CD4-positive, alpha-beta T cell (primary cell): ENCODE data around the gene CCL17. TPM values are rescaled to one million over a fixed set of nuclear protein-coding genes. Genes with fewer than 3 reads are reported as not detected.

Experiments used
- ATAC-seq: fragments of 200-7000 bp; cut with Tn5 transposase; one replicate; pipeline ENCODE4 v1.10.0; 2022; ENCODE audit warnings: mild to moderate bottlenecking; ENCODE audit not compliant: poor library complexity
- CTCF ChIA-PET: fragments of 350-600 bp; sonication (Branson Sonifier 250); formaldehyde crosslinking; loops from one replicate; lab custom pipeline; 2021; ENCODE audit warnings: antibody characterized with exemption, inconsistent platforms; lab: Charles Lee
- POLR2A ChIA-PET: fragments of 350-600 bp; sonication (Branson Sonifier 250); formaldehyde crosslinking; loops from one replicate; lab custom pipeline; 2021; ENCODE audit warnings: antibody characterized with exemption, inconsistent platforms; lab: Charles Lee
- DNase-seq, 14 experiments: peaks; one replicate each; pipeline ENCODE4 v3.0.0-alpha.2; 2013 to 2020; ENCODE audit warnings: mixed read lengths in 2 of 14
- H3K27ac ChIP-seq, 2 donors: one replicate each; pipeline versions ENCODE4 v1.5.1 to v1.7.0; 2013; ENCODE audit warnings: low read length in 2 of 2, low read depth in 1 of 2, mild to moderate bottlenecking in 1 of 2
- H3K27me3 ChIP-seq, 2 experiments: 1 replicate in 1 of 2; 2 replicates in 1 of 2; pipeline versions ENCODE4 v1.6.1 to v1.7.0; 2013; ENCODE audit warnings: low read length in 2 of 2, control low read depth in 1 of 2, mild to moderate bottlenecking in 1 of 2, moderate library complexity in 1 of 2; ENCODE audit not compliant: insufficient read depth in 2 of 2, control insufficient read depth in 1 of 2
- H3K36me3 ChIP-seq: one replicate; pipeline ENCODE4 v1.6.1; 2013; ENCODE audit warnings: low read length, control low read depth; ENCODE audit not compliant: insufficient read depth
- H3K4me1 ChIP-seq: one replicate; pipeline ENCODE4 v1.6.1; 2013; ENCODE audit warnings: low read length, control low read depth; ENCODE audit not compliant: insufficient read depth
- H3K4me3 ChIP-seq: one replicate; pipeline ENCODE4 v1.5.1; 2013; ENCODE audit warnings: mild to moderate bottlenecking, low read length, moderate library complexity
- H3K9me3 ChIP-seq, 2 experiments: 1 replicate in 1 of 2; 2 replicates in 1 of 2; pipeline versions ENCODE4 v1.6.1 to v1.7.0; 2013; ENCODE audit warnings: low read length in 2 of 2, mild to moderate bottlenecking in 2 of 2, control low read depth in 1 of 2, moderate library complexity in 1 of 2; ENCODE audit not compliant: control insufficient read depth in 1 of 2, insufficient read depth in 1 of 2
- H3K27ac Mint-ChIP-seq: one replicate; pipeline ENCODE4 v1.8.0; 2020; ENCODE audit warnings: mixed read lengths
- H3K27me3 Mint-ChIP-seq: one replicate; pipeline ENCODE4 v1.8.0; 2021; ENCODE audit warnings: mixed read lengths
- H3K36me3 Mint-ChIP-seq: one replicate; pipeline ENCODE4 v1.8.0; 2021; ENCODE audit warnings: low read depth, mixed read lengths
- H3K4me1 Mint-ChIP-seq: one replicate; pipeline ENCODE4 v1.8.0; 2021; ENCODE audit warnings: low read depth, mixed read lengths
- H3K4me3 Mint-ChIP-seq: one replicate; pipeline ENCODE4 v1.8.0; 2020; ENCODE audit warnings: mild to moderate bottlenecking, mixed read lengths
- H3K9me3 Mint-ChIP-seq: one replicate; pipeline ENCODE4 v1.8.0; 2020; ENCODE audit warnings: mixed read lengths
- CTCF ChIP-seq: fragments of 200-600 bp; IDR thresholded peaks from one replicate; pipeline ENCODE4 v1.8.0; 2022; ENCODE audit warnings: antibody characterized with exemption, mild to moderate bottlenecking
- intact Hi-C, 2 experiments: fragments of 100-400 bp; cut with DNase I in 1 of 2; cut with micrococcal nuclease in 1 of 2; formaldehyde crosslinking; loops; one replicate each; pipeline versions ENCODE4 v1.15.1 to v1.9.0; 2023 to 2025; cut with DNase I, micrococcal nuclease
- total RNA-seq, 174 experiments: library from RNA in 2 of 174; stranded (reverse) in 2 of 174; gene quantifications; one replicate each; pipeline ENCODE4 v1.2.3 and lab custom pipeline; 2021 to 2026

The CCL17 gene
- total RNA-seq, 2 experiments from 2014 or later: not detected

DNA sequence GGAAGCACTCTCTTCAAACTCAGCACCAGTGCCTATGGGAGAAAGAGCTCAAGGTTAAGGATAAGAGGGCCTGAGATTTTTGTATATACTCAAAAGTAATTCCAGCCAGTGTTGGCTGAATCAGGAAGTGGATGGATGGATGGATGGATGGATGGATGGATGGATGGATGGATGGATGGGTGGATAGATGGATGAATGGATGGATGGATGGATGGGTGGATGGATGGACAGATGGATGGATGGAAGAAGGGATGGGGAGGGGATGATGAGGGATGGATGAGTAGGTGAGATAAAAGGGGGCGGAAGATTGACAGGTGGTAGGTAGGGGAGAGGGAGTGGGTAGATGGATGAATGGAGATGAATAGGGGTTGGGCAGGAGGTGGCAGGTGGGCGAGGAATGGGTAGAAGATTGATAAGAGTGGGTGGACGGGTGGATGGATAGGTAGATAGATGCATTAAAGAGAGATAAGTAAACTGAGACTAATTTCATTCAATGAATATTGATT, 28.2 kb upstream of the CCL17 start:
- H3K4me1 Mint-ChIP-seq: no peaks in the 10 kb centered on the region

GRCh38 chr16:57377080-57377841, 27.3 kb upstream of the CCL17 start:
- no peak for ATAC-seq
- no peak overlapping the region for H3K27ac ChIP-seq

More for the DNA sequence above, 28.2 kb upstream of the CCL17 start:
- Histone ChIP-seq H3K36me3 (no peaks in the 10 kb centered on the region), H3K27me3 (no peaks in the 10 kb centered on the region), H3K27ac (no peak overlapping the region), H3K4me1 (peaks cover 3% of the 10 kb centered on the region), H3K4me3 (no peak overlapping the region), H3K9me3 (no peaks in the 10 kb centered on the region)
- Mint-ChIP-seq H3K27ac (no peak overlapping the region), H3K9me3 (no peaks in the 10 kb centered on the region), H3K36me3 (no peaks in the 10 kb centered on the region), H3K4me3 (no peak overlapping the region), H3K27me3 (no peaks in the 10 kb centered on the region)
- TF ChIP-seq CTCF: no peak
- DNase-seq: no peak
- ATAC-seq: no peak
- intact Hi-C loops: no loop called here
- ChIA-PET POLR2A (no interaction called here), CTCF (no interaction called here)

GRCh38 chr16:57379579-57379978, 25.0 kb upstream of the CCL17 start:
- peaks cover 4% of the 10 kb centered on the region for H3K4me1 ChIP-seq
- H3K27me3 Mint-ChIP-seq: no peaks in the 10 kb centered on the region
- H3K9me3 Mint-ChIP-seq: no peaks in the 10 kb centered on the region
- no peaks in the 10 kb centered on the region for H3K27me3 ChIP-seq
- no peak overlapping the region for H3K4me3 Mint-ChIP-seq
- intact Hi-C loops: no loop called here
- H3K27ac ChIP-seq: no peak overlapping the region
- DNase-seq: no peak
- ChIA-PET CTCF (no interaction called here), POLR2A (no interaction called here)
- no peaks in the 10 kb centered on the region for H3K36me3 ChIP-seq
- no peak for TF ChIP-seq CTCF
- ATAC-seq: no peak
- no peaks in the 10 kb centered on the region for H3K36me3 Mint-ChIP-seq
- H3K4me3 ChIP-seq: no peak overlapping the region
- no peaks in the 10 kb centered on the region for H3K9me3 ChIP-seq
- no peak overlapping the region for H3K27ac Mint-ChIP-seq
- H3K4me1 Mint-ChIP-seq: no peaks in the 10 kb centered on the region

More at GRCh38 chr16:57377080-57377841, 27.3 kb upstream of the CCL17 start:
- no peak for TF ChIP-seq CTCF
- Mint-ChIP-seq H3K4me1 (no peaks in the 10 kb centered on the region), H3K9me3 (no peaks in the 10 kb centered on the region), H3K4me3 (no peak overlapping the region), H3K27me3 (no peaks in the 10 kb centered on the region), H3K27ac (no peak overlapping the region), H3K36me3 (no peaks in the 10 kb centered on the region)
- Histone ChIP-seq H3K4me3 (no peak overlapping the region), H3K4me1 (peaks cover 4% of the 10 kb centered on the region), H3K9me3 (no peaks in the 10 kb centered on the region), H3K36me3 (no peaks in the 10 kb centered on the region), H3K27me3 (no peaks in the 10 kb centered on the region)
- no peak for DNase-seq
- intact Hi-C loops: no loop called here
- POLR2A ChIA-PET: no interaction called here
- CTCF ChIA-PET: no interaction called here
